GM12872 (cell line): Measurements from ENCODE around the gene ST8SIA4.

Experiments used
- CTCF ChIP-seq: IDR thresholded peaks from 3 replicates; pipeline ENCODE4 v1.5.1; 2011; ENCODE audit warnings: low read depth, mild to moderate bottlenecking, low read length, moderate library complexity; ENCODE audit not compliant: insufficient read depth

ST8SIA4 gene

GRCh38 chr5:100890461-100891008 lies 12.5 kb downstream of the ST8SIA4 start:
- no peak for TF ChIP-seq CTCF

- TF ChIP-seq CTCF: no peak
Measured at GRCh38 chr5:100889896-100890295, 13.2 kb downstream of the ST8SIA4 start.

- TF ChIP-seq CTCF: no peak
Measured at GRCh38 chr5:100889165-100889743, 13.8 kb downstream of the ST8SIA4 start.

GRCh38 chr5:100877274-100877673 lies 25.8 kb downstream of the ST8SIA4 start:
- no peak for TF ChIP-seq CTCF

- no peak for TF ChIP-seq CTCF
Measured at GRCh38 chr5:100872408-100873190, 30.5 kb downstream of the ST8SIA4 start.

GRCh38 chr5:100867039-100867562 lies 36.0 kb downstream of the ST8SIA4 start:
- TF ChIP-seq CTCF: no peak

- no peak for TF ChIP-seq CTCF
Measured at GRCh38 chr5:100864931-100865330, 38.2 kb downstream of the ST8SIA4 start.
